AG10803 (cell line): Measurements from ENCODE around the gene PCGF1.
A peak's percentile ranks its signal among the peaks of the same experiment; 100 is the strongest.

ENCODE experiments used
- DNase-seq: peaks from one replicate; pipeline ENCODE4 v3.0.0; 2010; ENCODE audit warnings: low read depth
- H3K4me3 ChIP-seq: 2 replicates; pipeline ENCODE4 v1.5.1; 2011; ENCODE audit warnings: mild to moderate bottlenecking, low read length, control low read depth
- CTCF ChIP-seq: conservative IDR thresholded peaks from 2 replicates; pipeline ENCODE4 v1.5.1; 2011; ENCODE audit warnings: mild to moderate bottlenecking, low read length, control low read depth, inconsistent platforms

Gene PCGF1

GRCh38 chr2:74505448-74506246 lies 1.8 kb downstream of the PCGF1 start:
- no peak for DNase-seq
- no peak for TF ChIP-seq CTCF
- H3K4me3 ChIP-seq: peak overlapping the region; percentile 47

- DNase-seq: no peak
- no peak overlapping the region; the same call in 1 of the 2 replicates for H3K4me3 ChIP-seq
- TF ChIP-seq CTCF: no peak
Measured at GRCh38 chr2:74504591-74504990, 2.9 kb downstream of the PCGF1 start.

- TF ChIP-seq CTCF: no peak
- peak overlapping the region; percentile 78 for H3K4me3 ChIP-seq
- DNase-seq: no peak
Measured at GRCh38 chr2:74503506-74504475, 3.7 kb downstream of the PCGF1 start.

- peak overlapping the region; percentile 78 for H3K4me3 ChIP-seq
- DNase-seq: peak; percentile 83
- TF ChIP-seq CTCF: peak; percentile 35; the same call in 1 of the 2 replicates
Measured at GRCh38 chr2:74502720-74503505, 4.6 kb downstream of the PCGF1 start.

GRCh38 chr2:74502147-74502719 lies 5.3 kb downstream of the PCGF1 start:
- no peak for DNase-seq
- peak overlapping the region; percentile 78 for H3K4me3 ChIP-seq
- no peak for TF ChIP-seq CTCF

GRCh38 chr2:74501335-74502071 lies 6.0 kb downstream of the PCGF1 start:
- no peak for TF ChIP-seq CTCF

More at GRCh38 chr2:74501335-74502071, 6.0 kb downstream of the PCGF1 start:
- H3K4me3 ChIP-seq: peak overlapping the region; percentile 78
- no peak for DNase-seq
